GM21723 (cell line): Measurements from ENCODE around the gene RPTOR.

Source experiments
- ATAC-seq: cut with Tn5 transposase; IDR thresholded peaks from one replicate; pipeline ENCODE4 v1.9.1; 2021; ENCODE audit warnings: mild to moderate bottlenecking, moderate library complexity; ENCODE audit not compliant: unreplicated experiment

The RPTOR gene

GRCh38 chr17:80917716-80918560, 373.3 kb downstream of the RPTOR start:
- no peak for ATAC-seq

DNA sequence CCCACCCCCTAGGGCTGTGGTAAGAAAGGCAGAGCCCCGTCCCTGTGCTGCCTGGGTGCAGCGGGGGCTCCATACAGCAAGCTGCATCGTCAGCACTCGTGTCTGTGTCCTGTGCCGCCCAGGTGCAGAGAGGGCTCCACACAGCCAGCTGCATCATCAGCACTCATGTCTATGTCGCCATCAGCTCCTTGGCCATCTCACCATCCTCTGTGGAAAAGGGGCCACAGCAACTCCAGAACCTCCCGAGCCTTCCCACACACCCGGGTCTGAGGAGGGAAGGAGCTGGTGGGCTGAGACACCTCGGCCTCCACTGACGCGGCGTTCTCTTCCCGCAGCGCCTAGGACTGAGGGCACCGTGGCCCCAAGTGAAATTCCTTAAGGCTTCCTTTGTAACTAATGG, 374.1 kb downstream of the RPTOR start:
- no peak for ATAC-seq

DNA sequence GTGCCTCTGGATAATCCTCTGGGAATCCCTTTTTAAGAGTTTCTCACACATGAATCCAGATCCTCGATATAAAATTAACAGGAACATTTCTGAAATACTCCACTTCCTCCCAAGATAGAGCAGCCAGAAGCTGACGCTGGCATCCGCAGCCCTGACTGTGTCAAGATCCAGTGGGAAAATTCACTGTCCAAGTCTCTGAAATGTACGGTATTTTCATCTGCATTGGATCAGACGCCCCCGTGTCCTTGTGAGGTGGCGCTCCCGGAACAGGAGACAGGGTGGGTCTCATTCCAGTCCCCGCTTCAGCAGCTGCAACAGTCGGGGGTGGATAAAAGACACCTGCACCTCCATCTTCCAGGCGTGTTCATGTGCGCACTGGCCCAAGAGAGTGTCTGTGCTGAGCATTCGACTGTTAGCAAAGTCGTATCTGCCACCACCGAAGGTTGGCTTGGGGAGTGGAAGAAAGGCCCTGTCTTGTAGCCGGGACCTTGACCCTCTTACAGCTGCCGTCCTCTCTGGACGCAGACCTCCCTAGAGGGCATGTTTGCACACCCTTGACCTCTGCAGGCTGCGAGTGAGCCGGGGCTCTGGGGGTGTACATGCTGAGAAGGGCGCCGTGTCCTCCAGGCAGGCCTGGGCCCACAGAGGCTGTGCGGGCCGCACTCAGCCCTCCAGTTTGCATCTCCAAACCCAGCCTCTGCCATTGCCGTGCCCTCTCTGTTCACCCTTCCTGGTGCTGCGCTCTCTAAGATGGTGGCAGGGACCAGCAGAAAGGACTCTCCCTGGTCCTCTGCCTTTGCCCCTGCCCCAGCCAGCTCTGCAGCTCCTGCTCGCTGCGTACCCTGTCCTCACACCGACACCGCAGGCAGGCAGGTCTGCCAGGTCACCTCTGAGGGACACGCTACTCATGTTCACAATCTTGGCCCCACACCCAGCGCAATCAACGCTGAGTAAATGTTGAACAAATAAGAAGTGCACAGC, 375.0 kb downstream of the RPTOR start:
- ATAC-seq, result no peak

DNA sequence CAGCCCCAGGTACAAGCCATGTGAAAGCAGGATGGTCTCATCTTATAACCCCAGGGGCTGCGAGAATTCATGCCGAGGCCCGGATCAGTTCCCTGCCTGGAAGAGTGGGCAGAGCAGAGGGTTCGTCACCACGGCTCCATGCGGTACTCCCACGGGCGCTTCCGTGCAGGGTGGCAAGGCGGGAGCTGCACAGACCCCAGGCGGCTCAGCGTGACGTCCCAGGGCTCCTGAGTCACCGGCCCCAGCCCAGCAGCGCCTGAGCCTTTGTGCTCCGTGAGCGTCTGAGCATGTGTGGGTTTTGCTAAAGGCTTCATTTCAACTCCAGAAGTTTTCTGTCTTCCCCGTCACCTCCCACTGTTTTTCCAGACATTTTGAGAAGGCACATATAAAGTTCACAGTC, 375.8 kb downstream of the RPTOR start:
- ATAC-seq, result no peak

DNA sequence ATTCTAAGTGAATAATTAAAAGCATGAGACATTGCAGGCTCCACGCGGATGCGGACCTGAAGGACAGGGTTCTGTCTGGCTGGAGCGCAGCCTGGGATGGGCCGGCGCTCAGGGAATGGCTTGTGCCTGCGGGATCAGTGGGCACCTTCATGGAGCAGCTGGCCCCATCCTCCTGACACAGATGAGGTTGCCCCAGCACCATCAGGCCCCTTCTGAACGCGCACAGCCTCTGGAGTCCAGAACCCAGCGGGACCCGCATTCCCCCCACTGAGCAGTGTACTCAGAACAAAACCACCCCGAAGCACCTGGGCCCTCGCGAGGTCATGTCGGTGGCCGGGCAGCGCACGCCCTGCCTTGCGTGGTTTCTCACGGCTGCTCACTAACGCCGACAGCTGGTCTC, 376.5 kb downstream of the RPTOR start:
- no peak for ATAC-seq

GRCh38 chr17:80921741-80922579, 377.3 kb downstream of the RPTOR start:
- ATAC-seq, result no peak

- no peak for ATAC-seq
Observed at GRCh38 chr17:80922580-80923160, 378.0 kb downstream of the RPTOR start.

GRCh38 chr17:80923211-80924110, 378.8 kb downstream of the RPTOR start:
- ATAC-seq, result no peak

DNA sequence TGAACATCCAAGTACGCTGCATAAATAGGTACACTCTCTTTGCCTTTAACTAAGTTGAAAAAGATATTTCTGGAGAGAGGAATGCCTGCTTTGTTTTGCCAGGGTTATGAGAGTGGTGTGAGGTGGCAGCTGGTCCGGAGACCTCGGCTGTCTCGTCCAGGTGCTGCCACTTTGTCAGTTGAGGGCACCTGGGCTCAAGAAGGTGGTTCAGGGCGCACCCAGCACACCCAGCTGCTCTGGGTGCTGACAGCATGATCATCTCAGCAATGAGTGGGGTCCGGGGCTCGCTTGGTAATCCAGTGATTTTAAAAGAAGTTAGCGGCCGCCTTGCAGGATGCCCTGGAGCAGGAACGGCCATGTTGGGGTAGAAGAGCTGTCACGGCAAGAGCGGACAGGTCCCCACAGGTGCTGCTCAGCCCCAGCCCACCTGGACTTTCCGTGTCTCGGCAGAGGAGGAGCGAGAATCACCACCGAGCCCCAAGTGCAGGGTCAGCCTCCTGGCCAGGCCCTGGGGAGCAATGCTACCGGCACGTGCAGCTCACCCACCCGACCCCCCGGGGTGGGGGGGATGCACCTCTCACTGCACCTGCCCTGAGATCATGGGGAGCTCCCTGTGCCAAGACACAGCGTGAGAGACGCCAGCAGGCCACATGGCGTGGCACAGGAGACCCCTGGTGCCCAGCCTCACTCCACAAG, 379.6 kb downstream of the RPTOR start:
- ATAC-seq, result no peak

DNA sequence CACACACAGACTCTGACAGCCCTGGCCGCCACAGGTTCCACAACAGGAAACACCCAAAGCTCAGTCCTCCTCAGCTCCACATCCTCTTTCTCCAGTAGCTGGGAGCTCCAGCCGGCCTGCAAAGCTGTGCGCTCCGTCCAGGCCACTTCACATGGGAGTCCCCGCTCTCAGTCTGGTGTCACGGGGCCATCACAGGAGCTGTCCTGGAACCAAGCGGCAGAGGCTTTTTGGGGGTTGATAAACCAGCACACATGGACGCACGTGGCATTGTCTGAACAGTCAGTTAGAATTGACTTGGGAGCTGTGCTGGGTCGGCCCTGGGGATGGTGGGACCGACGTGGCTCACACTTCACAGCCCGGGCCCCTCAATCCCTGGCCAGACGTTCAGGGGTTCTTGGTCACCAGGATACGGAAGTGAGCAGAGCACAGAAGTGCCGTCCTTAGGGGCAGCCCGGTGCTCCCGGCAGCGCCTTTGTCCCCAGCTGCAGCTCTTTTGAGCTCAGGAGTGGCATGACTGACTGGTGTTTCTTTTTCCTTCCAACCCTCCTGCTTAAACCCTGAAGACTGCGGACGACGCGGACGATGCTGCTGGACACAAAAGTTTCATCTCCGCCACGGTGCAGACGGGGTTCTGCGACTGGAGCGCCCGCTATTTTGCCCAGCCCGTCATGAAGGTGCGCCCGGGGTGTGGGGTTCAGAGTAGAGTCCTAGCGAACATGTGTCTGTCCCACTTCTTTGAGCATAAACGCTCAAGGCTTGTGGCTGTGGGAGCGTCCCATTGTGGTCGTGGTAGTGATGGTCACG, 380.4 kb downstream of the RPTOR start:
- no peak for ATAC-seq

GRCh38 chr17:80925688-80926335, 381.2 kb downstream of the RPTOR start:
- ATAC-seq, result no peak

DNA sequence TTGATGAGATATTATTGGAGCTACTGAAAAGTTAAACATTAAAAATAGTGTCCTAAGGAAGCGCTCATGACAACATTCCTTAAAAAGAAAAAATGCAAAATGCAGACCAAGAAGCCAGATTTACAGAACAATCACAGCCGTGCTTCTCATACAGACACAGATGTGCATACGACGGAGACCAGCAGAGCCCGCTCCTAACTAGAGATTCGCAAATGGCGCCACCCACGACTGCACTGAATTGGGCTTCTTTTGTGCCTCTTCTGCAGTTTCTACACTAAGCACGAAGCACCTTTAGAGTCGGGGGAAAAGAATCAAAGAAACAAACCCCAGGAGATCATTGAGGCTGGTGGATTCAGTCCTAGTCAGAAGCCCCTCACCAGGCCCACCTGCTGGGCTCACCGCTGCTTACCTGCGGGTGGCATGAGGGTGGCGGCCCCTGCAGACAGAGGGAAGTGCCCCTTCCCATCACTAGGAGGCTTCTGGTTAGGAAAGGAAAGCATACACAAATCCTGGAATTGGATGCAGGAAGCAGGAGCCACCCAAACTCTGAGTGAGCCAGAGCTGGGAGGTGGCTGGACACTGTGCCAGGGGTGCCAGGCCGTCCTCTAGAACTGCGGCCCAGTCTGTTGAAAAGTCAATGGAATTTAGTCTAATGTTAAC, 382.1 kb downstream of the RPTOR start:
- ATAC-seq, result no peak

GRCh38 chr17:80927791-80928216, 383.2 kb downstream of the RPTOR start:
- no peak for ATAC-seq

- ATAC-seq, result no peak
Observed at GRCh38 chr17:80929449-80929848, 384.8 kb downstream of the RPTOR start.

- no peak for ATAC-seq
Observed at GRCh38 chr17:80930335-80931279, 386.0 kb downstream of the RPTOR start.
